HepG2 (cell line): Measurements from ENCODE around the gene JAG1. TPM values are rescaled to one million over a fixed set of nuclear protein-coding genes. Genes with fewer than 3 reads are reported as not detected.

Experiments used
- BRD4 ChIP-seq: sonication (generic); formaldehyde crosslinking; IDR thresholded peaks from 2 replicates; pipeline ENCODE4 v1.4.0; 2020; ENCODE audit warnings: missing genetic modification reagents
- MBD4 ChIP-seq: IDR thresholded peaks from 2 replicates; pipeline ENCODE4 v1.6.1; 2012; ENCODE audit warnings: low read length, inconsistent platforms, borderline replicate concordance
- MZF1 ChIP-seq: sonication (generic); formaldehyde crosslinking; IDR thresholded peaks from 2 replicates; pipeline ENCODE4 v1.8.1; 2023; ENCODE audit warnings: mild to moderate bottlenecking, missing genetic modification reagents, borderline replicate concordance
- RBM22 ChIP-seq: fragments of 200-400 bp; formaldehyde crosslinking; optimal IDR thresholded peaks from 2 replicates; pipeline ENCODE3; 2017; ENCODE audit warnings: mild to moderate bottlenecking, low read length, moderate library complexity
- SMAD9 ChIP-seq: sonication (generic); formaldehyde crosslinking; IDR thresholded peaks from 2 replicates; pipeline ENCODE4 v1.5.1; 2020; ENCODE audit warnings: mild to moderate bottlenecking, missing genetic modification reagents
- XRCC5 ChIP-seq: fragments of 200-400 bp; formaldehyde crosslinking; optimal IDR thresholded peaks from 2 replicates; pipeline ENCODE3; 2017; ENCODE audit warnings: mild to moderate bottlenecking, low read length
- ZFP36L2 ChIP-seq: sonication (generic); formaldehyde crosslinking; IDR thresholded peaks from 2 replicates; pipeline ENCODE4 v1.4.0; 2020; ENCODE audit warnings: missing genetic modification reagents
- ZNF24 ChIP-seq: fragments of 450-650 bp; IDR thresholded peaks from 2 replicates; pipeline ENCODE4 v1.6.1; 2017; ENCODE audit warnings: antibody characterized with exemption, mild to moderate bottlenecking
- ZNF713 ChIP-seq: sonication (generic); formaldehyde crosslinking; IDR thresholded peaks from 2 replicates; pipeline ENCODE4 v1.4.0; 2020; ENCODE audit warnings: mild to moderate bottlenecking, missing genetic modification reagents
- ZNF878 ChIP-seq: sonication (generic); formaldehyde crosslinking; IDR thresholded peaks from 2 replicates; pipeline ENCODE4 v1.8.1; 2023; ENCODE audit warnings: mild to moderate bottlenecking, missing genetic modification reagents, moderate library complexity
- polyA plus RNA-seq, 8 experiments: library from polyadenylated mRNA; depleted of rRNA in 3 of 8; stranded (reverse) in 7 of 8; unstranded in 1 of 8; fragments of >200 nt; fragmentation: Illumina TruSeq in 4 of 8; extraction: Trizol in 4 of 8; gene quantifications; 2 replicates each; pipeline versions ENCODE4 v1.2.1 to v1.2.3, GENCODE V29; 2011 to 2016; ENCODE audit warnings: low read depth in 4 of 8, missing spikeins in 1 of 8, mixed read lengths in 1 of 8; ENCODE audit not compliant: insufficient read depth in 1 of 8
- total RNA-seq, 5 experiments: library from RNA; depleted of rRNA; stranded (reverse); fragments of >200 nt; fragmentation: Illumina TruSeq; extraction: Trizol; gene quantifications; 2 replicates each; pipeline ENCODE4 v1.2.3, GENCODE V29; 2016; ENCODE audit warnings: low read depth in 1 of 5
- TF ChIP-seq, protein P1 (sequence below): sonication (generic); formaldehyde crosslinking; IDR thresholded peaks from 2 replicates; pipeline ENCODE4 v1.9.0; 2021; ENCODE audit warnings: missing genetic modification reagents, borderline replicate concordance
- TF ChIP-seq, protein P2 (sequence below): sonication (generic); formaldehyde crosslinking; IDR thresholded peaks from 2 replicates; pipeline ENCODE4 v1.4.0; 2020; ENCODE audit warnings: mild to moderate bottlenecking, missing genetic modification reagents
- TF ChIP-seq, protein P3 (sequence below), 2 experiments: sonication (generic) in 1 of 2; formaldehyde crosslinking in 1 of 2; IDR thresholded peaks; 2 replicates each; pipeline versions ENCODE4 v1.6.1 to v1.9.0; 2014 to 2022; ENCODE audit warnings: antibody characterized with exemption in 1 of 2, borderline replicate concordance in 1 of 2, inconsistent platforms in 1 of 2, low read depth in 1 of 2, missing genetic modification reagents in 1 of 2
- TF ChIP-seq, protein P4 (sequence below): sonication (generic); formaldehyde crosslinking; IDR thresholded peaks from 2 replicates; pipeline ENCODE4 v1.4.0; 2020; ENCODE audit warnings: missing genetic modification reagents
- TF ChIP-seq, protein P5 (sequence below): sonication (generic); formaldehyde crosslinking; IDR thresholded peaks from 2 replicates; pipeline ENCODE4 v1.5.1; 2020; ENCODE audit warnings: missing genetic modification reagents, mild to moderate bottlenecking, borderline replicate concordance
- TF ChIP-seq, protein P6 (sequence below): sonication (generic); formaldehyde crosslinking; IDR thresholded peaks from 2 replicates; pipeline ENCODE4 v1.5.0; 2020; ENCODE audit warnings: missing genetic modification reagents

JAG1 gene
- total and polyA plus RNA-seq, 2 of the 13 experiments (the other 11 are each of a cell fraction or from before 2014, with no cell fraction given): 47.1 to 56.3 TPM

DNA sequence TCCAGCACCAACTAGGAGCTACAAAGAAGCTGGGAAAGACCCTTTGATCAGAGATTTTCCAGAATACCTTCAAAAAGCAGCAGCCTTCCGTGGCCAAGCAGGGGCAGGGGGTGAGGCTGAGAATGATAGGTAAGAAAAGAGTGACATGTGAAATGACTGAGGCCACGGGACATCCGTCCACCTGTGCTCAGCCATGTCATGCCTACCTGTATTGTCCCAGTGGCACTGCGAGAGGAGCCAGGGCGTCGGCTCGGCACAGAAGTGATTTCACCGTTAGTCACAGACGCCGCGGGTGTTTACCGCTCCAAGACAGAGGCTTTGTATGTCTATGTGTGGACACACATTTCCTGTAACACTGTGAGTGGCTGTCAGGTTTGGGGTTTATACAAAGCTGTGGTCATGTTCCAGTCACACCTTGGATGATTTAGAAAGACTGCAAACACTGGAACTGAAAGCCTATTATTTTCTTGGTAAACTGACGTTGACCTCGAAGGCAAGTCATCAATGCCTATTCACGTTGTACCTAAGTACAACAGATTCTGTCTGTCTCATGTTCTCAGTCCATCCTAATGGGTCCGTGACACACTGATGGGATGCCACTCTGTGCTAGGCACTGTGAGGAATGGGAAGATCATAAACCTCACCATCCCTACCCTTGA, 32.1 kb upstream of the JAG1 start (continued):
- TF ChIP-seq, protein P1, sequence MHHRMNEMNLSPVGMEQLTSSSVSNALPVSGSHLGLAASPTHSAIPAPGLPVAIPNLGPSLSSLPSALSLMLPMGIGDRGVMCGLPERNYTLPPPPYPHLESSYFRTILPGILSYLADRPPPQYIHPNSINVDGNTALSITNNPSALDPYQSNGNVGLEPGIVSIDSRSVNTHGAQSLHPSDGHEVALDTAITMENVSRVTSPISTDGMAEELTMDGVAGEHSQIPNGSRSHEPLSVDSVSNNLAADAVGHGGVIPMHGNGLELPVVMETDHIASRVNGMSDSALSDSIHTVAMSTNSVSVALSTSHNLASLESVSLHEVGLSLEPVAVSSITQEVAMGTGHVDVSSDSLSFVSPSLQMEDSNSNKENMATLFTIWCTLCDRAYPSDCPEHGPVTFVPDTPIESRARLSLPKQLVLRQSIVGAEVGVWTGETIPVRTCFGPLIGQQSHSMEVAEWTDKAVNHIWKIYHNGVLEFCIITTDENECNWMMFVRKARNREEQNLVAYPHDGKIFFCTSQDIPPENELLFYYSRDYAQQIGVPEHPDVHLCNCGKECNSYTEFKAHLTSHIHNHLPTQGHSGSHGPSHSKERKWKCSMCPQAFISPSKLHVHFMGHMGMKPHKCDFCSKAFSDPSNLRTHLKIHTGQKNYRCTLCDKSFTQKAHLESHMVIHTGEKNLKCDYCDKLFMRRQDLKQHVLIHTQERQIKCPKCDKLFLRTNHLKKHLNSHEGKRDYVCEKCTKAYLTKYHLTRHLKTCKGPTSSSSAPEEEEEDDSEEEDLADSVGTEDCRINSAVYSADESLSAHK: no peak; the same call in 1 of the 2 replicates
- TF ChIP-seq RBM22: no peak
- TF ChIP-seq MZF1 (CRISPR knock-in tag): no peak
- TF ChIP-seq ZNF713 (CRISPR knock-in tag): no peak
- TF ChIP-seq ZNF24: no peak
- TF ChIP-seq XRCC5: peak; percentile 78
- TF ChIP-seq, protein P2, sequence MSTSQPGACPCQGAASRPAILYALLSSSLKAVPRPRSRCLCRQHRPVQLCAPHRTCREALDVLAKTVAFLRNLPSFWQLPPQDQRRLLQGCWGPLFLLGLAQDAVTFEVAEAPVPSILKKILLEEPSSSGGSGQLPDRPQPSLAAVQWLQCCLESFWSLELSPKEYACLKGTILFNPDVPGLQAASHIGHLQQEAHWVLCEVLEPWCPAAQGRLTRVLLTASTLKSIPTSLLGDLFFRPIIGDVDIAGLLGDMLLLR (CRISPR knock-in tag): peak; percentile 79
- TF ChIP-seq, protein P3, sequence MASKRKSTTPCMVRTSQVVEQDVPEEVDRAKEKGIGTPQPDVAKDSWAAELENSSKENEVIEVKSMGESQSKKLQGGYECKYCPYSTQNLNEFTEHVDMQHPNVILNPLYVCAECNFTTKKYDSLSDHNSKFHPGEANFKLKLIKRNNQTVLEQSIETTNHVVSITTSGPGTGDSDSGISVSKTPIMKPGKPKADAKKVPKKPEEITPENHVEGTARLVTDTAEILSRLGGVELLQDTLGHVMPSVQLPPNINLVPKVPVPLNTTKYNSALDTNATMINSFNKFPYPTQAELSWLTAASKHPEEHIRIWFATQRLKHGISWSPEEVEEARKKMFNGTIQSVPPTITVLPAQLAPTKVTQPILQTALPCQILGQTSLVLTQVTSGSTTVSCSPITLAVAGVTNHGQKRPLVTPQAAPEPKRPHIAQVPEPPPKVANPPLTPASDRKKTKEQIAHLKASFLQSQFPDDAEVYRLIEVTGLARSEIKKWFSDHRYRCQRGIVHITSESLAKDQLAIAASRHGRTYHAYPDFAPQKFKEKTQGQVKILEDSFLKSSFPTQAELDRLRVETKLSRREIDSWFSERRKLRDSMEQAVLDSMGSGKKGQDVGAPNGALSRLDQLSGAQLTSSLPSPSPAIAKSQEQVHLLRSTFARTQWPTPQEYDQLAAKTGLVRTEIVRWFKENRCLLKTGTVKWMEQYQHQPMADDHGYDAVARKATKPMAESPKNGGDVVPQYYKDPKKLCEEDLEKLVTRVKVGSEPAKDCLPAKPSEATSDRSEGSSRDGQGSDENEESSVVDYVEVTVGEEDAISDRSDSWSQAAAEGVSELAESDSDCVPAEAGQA (IDR thresholded peaks at IDR 0.05; ENCODE audit: low read depth): peak; percentile 45; the same call in 1 of the 2 replicates
- TF ChIP-seq, protein P3 (CRISPR knock-in tag; IDR thresholded peaks at IDR 0.05; ENCODE audit: borderline replicate concordance): no peak
- no peak for TF ChIP-seq BRD4 (CRISPR knock-in tag)
- TF ChIP-seq, protein P4, sequence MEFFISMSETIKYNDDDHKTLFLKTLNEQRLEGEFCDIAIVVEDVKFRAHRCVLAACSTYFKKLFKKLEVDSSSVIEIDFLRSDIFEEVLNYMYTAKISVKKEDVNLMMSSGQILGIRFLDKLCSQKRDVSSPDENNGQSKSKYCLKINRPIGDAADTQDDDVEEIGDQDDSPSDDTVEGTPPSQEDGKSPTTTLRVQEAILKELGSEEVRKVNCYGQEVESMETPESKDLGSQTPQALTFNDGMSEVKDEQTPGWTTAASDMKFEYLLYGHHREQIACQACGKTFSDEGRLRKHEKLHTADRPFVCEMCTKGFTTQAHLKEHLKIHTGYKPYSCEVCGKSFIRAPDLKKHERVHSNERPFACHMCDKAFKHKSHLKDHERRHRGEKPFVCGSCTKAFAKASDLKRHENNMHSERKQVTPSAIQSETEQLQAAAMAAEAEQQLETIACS: no peak
- TF ChIP-seq ZFP36L2: no peak
- TF ChIP-seq, protein P5, sequence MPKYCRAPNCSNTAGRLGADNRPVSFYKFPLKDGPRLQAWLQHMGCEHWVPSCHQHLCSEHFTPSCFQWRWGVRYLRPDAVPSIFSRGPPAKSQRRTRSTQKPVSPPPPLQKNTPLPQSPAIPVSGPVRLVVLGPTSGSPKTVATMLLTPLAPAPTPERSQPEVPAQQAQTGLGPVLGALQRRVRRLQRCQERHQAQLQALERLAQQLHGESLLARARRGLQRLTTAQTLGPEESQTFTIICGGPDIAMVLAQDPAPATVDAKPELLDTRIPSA (CRISPR knock-in tag): no peak
- TF ChIP-seq SMAD9 (CRISPR knock-in tag): peak; percentile 86; the same call in 1 of the 2 replicates
- TF ChIP-seq, protein P6, sequence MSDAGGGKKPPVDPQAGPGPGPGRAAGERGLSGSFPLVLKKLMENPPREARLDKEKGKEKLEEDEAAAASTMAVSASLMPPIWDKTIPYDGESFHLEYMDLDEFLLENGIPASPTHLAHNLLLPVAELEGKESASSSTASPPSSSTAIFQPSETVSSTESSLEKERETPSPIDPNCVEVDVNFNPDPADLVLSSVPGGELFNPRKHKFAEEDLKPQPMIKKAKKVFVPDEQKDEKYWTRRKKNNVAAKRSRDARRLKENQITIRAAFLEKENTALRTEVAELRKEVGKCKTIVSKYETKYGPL (CRISPR knock-in tag): no peak
- TF ChIP-seq MBD4: 0 out of 2 replicates have a peak, but pooled peaks have one; percentile 31
- TF ChIP-seq ZNF878 (CRISPR knock-in tag): no peak
